Stimulated activated CD8-positive, alpha-beta memory T cell treated with anti-CD3 and anti-CD28 coated beads, Interleukin-7, amount 100 ng/mL, for 1 hour (primary cell): Measurements from ENCODE around the gene ECE2.
A peak's percentile ranks its signal among the peaks of the same experiment; 100 is the strongest.

Experiments used
- DNase-seq, 2 donors: peaks; one replicate each; pipeline ENCODE4 v3.0.0-alpha.2; 2020; ENCODE audit warnings: low read depth in 2 of 2

The ECE2 gene

GRCh38 chr3:184240384-184241140 lies 35.3 kb upstream of the ECE2 start:
- no peak for DNase-seq

GRCh38 chr3:184241141-184241446 lies 34.7 kb upstream of the ECE2 start:
- DNase-seq = no peak

GRCh38 chr3:184241447-184242296 lies 34.1 kb upstream of the ECE2 start:
- DNase-seq = no peak

- no peak for DNase-seq
Measured at GRCh38 chr3:184242297-184242685, 33.5 kb upstream of the ECE2 start.

- DNase-seq = peak; percentile 77 to 79
Measured at GRCh38 chr3:184248454-184249411, 27.1 kb upstream of the ECE2 start, which contains the start of gene ALG3. Gene ALG3 (minus strand): TSS chr3:184248962. CDS start chr3:184248940, 22 bp downstream.

GRCh38 chr3:184249412-184250166 lies 26.2 kb upstream of the ECE2 start, which contains the start of gene EEF1AKMT4:
Gene EEF1AKMT4 (plus strand): TSS chr3:184249672. CDS start chr3:184249695, 23 bp downstream.
- DNase-seq = peak; percentile 89 to 92

GRCh38 chr3:184250167-184250828 lies 25.5 kb upstream of the ECE2 start:
- peak; percentile 67 to 81 for DNase-seq

GRCh38 chr3:184255291-184256039 lies 20.4 kb upstream of the ECE2 start:
- no peak for DNase-seq

- DNase-seq = no peak
Measured at GRCh38 chr3:184257083-184257915, 18.5 kb upstream of the ECE2 start.

- no peak for DNase-seq
Measured at GRCh38 chr3:184258926-184259325, 16.9 kb upstream of the ECE2 start.

GRCh38 chr3:184259396-184259877 lies 16.4 kb upstream of the ECE2 start:
- DNase-seq = no peak

GRCh38 chr3:184259878-184260723 lies 15.7 kb upstream of the ECE2 start:
- no peak for DNase-seq

- no peak for DNase-seq
Measured at GRCh38 chr3:184260724-184261269, 15.0 kb upstream of the ECE2 start.

GRCh38 chr3:184261270-184261853 lies 14.5 kb upstream of the ECE2 start, which contains the start of gene CAMK2N2:
Gene CAMK2N2 (minus strand): TSS chr3:184261553. CDS start chr3:184261285, 268 bp downstream.
- DNase-seq = peak in 1 of 2 donors; percentile 23

GRCh38 chr3:184261854-184262763 lies 13.7 kb upstream of the ECE2 start:
- no peak for DNase-seq

- DNase-seq = no peak
Measured at GRCh38 chr3:184262764-184263179, 13.1 kb upstream of the ECE2 start.
